K562 (cell line): Measurements from ENCODE around the gene SACM1L. TPM values are rescaled to one million over a fixed set of nuclear protein-coding genes. Genes with fewer than 3 reads are reported as not detected.

ENCODE experiments used
- ARID1B ChIP-seq: fragments of 450-650 bp; IDR thresholded peaks from 2 replicates; pipeline ENCODE4 v1.6.1; 2016; ENCODE audit warnings: antibody characterized with exemption, mild to moderate bottlenecking, inconsistent platforms
- DDX20 ChIP-seq: fragments of 450-650 bp; IDR thresholded peaks from 2 replicates; pipeline ENCODE4 v1.6.1; 2016; ENCODE audit warnings: missing genetic modification characterization, low read depth, mild to moderate bottlenecking, missing compliant biosample characterization, moderate library complexity
- E2F5 ChIP-seq: sonication (generic); formaldehyde crosslinking; IDR thresholded peaks from 2 replicates; pipeline ENCODE4 v1.8.0; 2022; ENCODE audit warnings: mild to moderate bottlenecking, missing genetic modification reagents
- ELK1 ChIP-seq: sonication (generic); formaldehyde crosslinking; IDR thresholded peaks from 2 replicates; pipeline ENCODE4 v1.8.1; 2022; ENCODE audit warnings: missing genetic modification reagents
- ESRRA ChIP-seq: fragments of 450-650 bp; IDR thresholded peaks from 2 replicates; pipeline ENCODE4 v1.6.1; 2014; ENCODE audit warnings: low read depth, mild to moderate bottlenecking, moderate library complexity, borderline replicate concordance
- ETS2 ChIP-seq: IDR thresholded peaks from 2 replicates; pipeline ENCODE4 v1.6.1; 2016; ENCODE audit warnings: borderline replicate concordance, missing genetic modification characterization, mild to moderate bottlenecking, moderate library complexity, missing compliant biosample characterization; ENCODE audit not compliant: poor library complexity, severe bottlenecking
- FOXK2 ChIP-seq, 2 experiments: fragments of 450-650 bp; IDR thresholded peaks in 1 of 2; conservative IDR thresholded peaks in 1 of 2; 2 replicates each; pipeline ENCODE4 v1.6.1; 2016; ENCODE audit warnings: low read depth in 2 of 2, mild to moderate bottlenecking in 1 of 2
- L3MBTL2 ChIP-seq: fragments of 450-650 bp; IDR thresholded peaks from 2 replicates; pipeline ENCODE4 v1.6.1; 2016; ENCODE audit warnings: mild to moderate bottlenecking, moderate library complexity
- LEF1 ChIP-seq: fragments of 450-650 bp; IDR thresholded peaks from 2 replicates; pipeline ENCODE4 v1.6.1; 2016; ENCODE audit warnings: mild to moderate bottlenecking
- NR2F6 ChIP-seq: fragments of 450-650 bp; formaldehyde crosslinking; IDR thresholded peaks from 2 replicates; pipeline ENCODE4 v1.4.0; 2020; ENCODE audit warnings: mild to moderate bottlenecking
- RCOR1 ChIP-seq, 2 experiments: IDR thresholded peaks; 2 replicates each; pipeline ENCODE4 v1.6.1; 2012; ENCODE audit warnings: low read depth in 2 of 2, low read length in 2 of 2, borderline replicate concordance in 1 of 2, improper control_type of control experiment in 1 of 2
- SAP30 ChIP-seq: fragments of 200-600 bp; sonication (generic); IDR thresholded peaks from 2 replicates; pipeline ENCODE4 v1.6.1; 2012; ENCODE audit warnings: borderline replicate concordance, low read depth, mild to moderate bottlenecking, moderate library complexity, low read length, control low read depth, inconsistent platforms; ENCODE audit not compliant: insufficient read depth, poor library complexity, severe bottlenecking
- SETDB1 ChIP-seq: IDR thresholded peaks from one replicate; pipeline ENCODE4 v1.6.1; 2012; ENCODE audit warnings: low read length, control low read depth, inconsistent platforms
- SMC3 ChIP-seq: conservative IDR thresholded peaks from 2 replicates; pipeline ENCODE4 v1.6.1; 2011; ENCODE audit warnings: low read depth, low read length, improper control_type of control experiment; ENCODE audit not compliant: insufficient read depth
- TCF15 ChIP-seq: fragments of 250-450 bp; sonication (Bioruptor Pico); IDR thresholded peaks from 2 replicates; pipeline ENCODE4 v1.8.0; 2022; ENCODE audit warnings: moderate library complexity, mild to moderate bottlenecking, inconsistent platforms
- U2AF1 ChIP-seq: fragments of 200-400 bp; formaldehyde crosslinking; optimal IDR thresholded peaks from 2 replicates; pipeline ENCODE3; 2017; ENCODE audit warnings: mild to moderate bottlenecking, low read depth, low read length, moderate library complexity
- VEZF1 ChIP-seq: fragments of 200-800 bp; sonication (Bioruptor generic); IDR thresholded peaks from 2 replicates; pipeline ENCODE4 v1.6.1; 2017; ENCODE audit warnings: missing genetic modification characterization, missing compliant biosample characterization
- ZBTB5 ChIP-seq: fragments of 450-650 bp; IDR thresholded peaks from 2 replicates; pipeline ENCODE4 v1.6.1; 2017; ENCODE audit warnings: antibody characterized with exemption
- ZNF197 ChIP-seq: fragments of 200-800 bp; sonication (Bioruptor generic); IDR thresholded peaks from 2 replicates; pipeline ENCODE4 v1.6.1; 2016; ENCODE audit warnings: low read depth, missing genetic modification characterization, missing compliant biosample characterization
- ZNF384 ChIP-seq: IDR thresholded peaks from 2 replicates; pipeline ENCODE4 v1.6.1; 2012; ENCODE audit warnings: low read depth, low read length, improper control_type of control experiment
- ZNF583 ChIP-seq: fragments of 250-450 bp; sonication (Bioruptor Pico); IDR thresholded peaks from 2 replicates; pipeline ENCODE4 v1.4.0; 2020
- polyA plus RNA-seq, 8 experiments: library from polyadenylated mRNA; depleted of rRNA in 4 of 8; stranded (reverse) in 5 of 8; unstranded in 3 of 8; fragments of >200 nt; fragmentation: Nextera tagmentation in 2 of 8; fragmentation: Illumina TruSeq in 1 of 8; extraction: Ambion mirVana in 2 of 8; extraction: Trizol in 1 of 8; gene quantifications; 2 replicates each; pipeline versions ENCODE4 v1.2.1 to v1.2.3, GENCODE V29; 2011 to 2014; ENCODE audit warnings: inconsistent platforms in 1 of 8, missing spikeins in 1 of 8
- total RNA-seq, 7 experiments: library from RNA; depleted of rRNA in 6 of 7; stranded (reverse); fragments of >200 nt in 6 of 7; fragmentation: Illumina TruSeq in 2 of 7; extraction: Trizol in 2 of 7; gene quantifications; 2 replicates each; pipeline versions ENCODE4 v1.2.1 to v1.2.3, GENCODE V29; 2011 to 2021; ENCODE audit warnings: low replicate concordance in 1 of 7
- TF ChIP-seq, protein P1 (sequence below): sonication (generic); IDR thresholded peaks from 2 replicates; pipeline ENCODE4 v1.6.1; 2016

Gene SACM1L
- total and polyA plus RNA-seq, 9 of the 15 experiments (the other 6 are each of a cell fraction or from before 2014, with no cell fraction given), result 25.7 to 67.2 (median 40.3) TPM

DNA sequence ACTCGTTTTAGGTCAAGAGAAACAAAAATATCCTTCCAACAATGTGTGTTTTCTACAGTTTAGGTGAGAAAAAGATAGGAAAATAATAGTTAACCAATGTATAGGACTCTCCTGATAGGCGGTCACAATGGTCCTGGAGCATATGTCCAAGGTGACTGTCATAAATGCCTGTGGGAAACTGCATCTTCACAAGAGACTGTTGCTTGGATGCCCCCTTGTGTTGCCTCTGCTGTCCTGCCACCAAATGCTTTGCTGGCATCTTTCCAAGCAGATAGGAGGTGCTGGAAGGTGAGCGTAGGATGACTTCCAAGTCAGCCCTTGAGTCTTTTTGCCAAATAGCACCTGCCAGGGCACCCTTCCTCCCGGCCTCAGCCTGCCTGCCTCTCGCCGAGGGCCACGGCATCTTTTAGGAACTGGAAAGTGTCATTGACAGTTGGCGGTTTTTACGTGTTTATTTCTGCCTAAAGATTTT, 24.1 kb upstream of the SACM1L start (continued):
- TF ChIP-seq ZBTB5, result no peak
- TF ChIP-seq ARID1B, result peak; percentile 36; the same call in 1 of the 2 replicates
- no peak for TF ChIP-seq ZNF583
- peak; percentile 75 for TF ChIP-seq SMC3
- TF ChIP-seq FOXK2 (conservative IDR thresholded peaks at IDR 0.05 in 1 of 2, IDR thresholded peaks at IDR 0.05 in 1 of 2; ENCODE audit: low read depth in 2 of 2), result peak in 1 of 2 experiments; percentile 75; a peak in 2 of 4 replicates
- TF ChIP-seq ZNF197 (CRISPR knock-in tag), result no peak
- TF ChIP-seq E2F5 (CRISPR knock-in tag), result no peak
- TF ChIP-seq RCOR1 (IDR thresholded peaks at IDR 0.05; ENCODE audit: borderline replicate concordance in 1 of 2, low read depth in 2 of 2, low read length in 2 of 2), result peak in 1 of 2 experiments; percentile 81; a peak in 2 of 4 replicates
- TF ChIP-seq, protein P1, sequence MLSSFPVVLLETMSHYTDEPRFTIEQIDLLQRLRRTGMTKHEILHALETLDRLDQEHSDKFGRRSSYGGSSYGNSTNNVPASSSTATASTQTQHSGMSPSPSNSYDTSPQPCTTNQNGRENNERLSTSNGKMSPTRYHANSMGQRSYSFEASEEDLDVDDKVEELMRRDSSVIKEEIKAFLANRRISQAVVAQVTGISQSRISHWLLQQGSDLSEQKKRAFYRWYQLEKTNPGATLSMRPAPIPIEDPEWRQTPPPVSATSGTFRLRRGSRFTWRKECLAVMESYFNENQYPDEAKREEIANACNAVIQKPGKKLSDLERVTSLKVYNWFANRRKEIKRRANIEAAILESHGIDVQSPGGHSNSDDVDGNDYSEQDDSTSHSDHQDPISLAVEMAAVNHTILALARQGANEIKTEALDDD, result no peak
- no peak for TF ChIP-seq ZNF384
- no peak for TF ChIP-seq ETS2 (tag)
- no peak for TF ChIP-seq SAP30
- no peak for TF ChIP-seq VEZF1 (CRISPR knock-in tag)
- TF ChIP-seq U2AF1, result no peak
- TF ChIP-seq ELK1 (CRISPR knock-in tag), result no peak
- TF ChIP-seq ESRRA, result peak; percentile 25; the same call in 1 of the 2 replicates
- TF ChIP-seq LEF1, result peak; percentile 29; the same call in 1 of the 2 replicates
- peak; percentile 36; the same call in 1 of the 2 replicates for TF ChIP-seq L3MBTL2
- TF ChIP-seq NR2F6, result no peak
- no peak for TF ChIP-seq DDX20 (tag)
- no peak for TF ChIP-seq TCF15
- no peak for TF ChIP-seq SETDB1
